ENCODE data around the gene MAPKBP1.

DNA sequence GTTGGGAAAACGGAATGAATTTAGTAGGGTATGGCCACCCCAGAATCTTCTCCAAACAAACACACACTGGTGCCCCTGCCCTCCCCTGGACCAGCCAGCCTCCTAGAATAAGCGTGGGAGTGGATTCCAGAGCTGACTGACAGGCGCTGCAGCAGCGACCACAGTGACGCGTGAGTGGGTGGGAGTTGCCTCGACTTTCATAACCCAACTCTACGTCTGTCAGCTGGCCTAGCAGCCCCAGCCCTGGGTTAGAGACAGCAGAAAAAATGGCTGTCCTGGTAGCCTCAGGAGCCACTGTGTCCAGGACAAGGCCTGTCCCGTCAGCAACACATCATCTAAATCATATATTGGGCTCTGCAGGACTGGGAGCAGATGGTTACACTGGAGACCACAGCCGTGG, 74.3 kb downstream of the MAPKBP1 start:
- TF ChIP-seq SP1 (IDR thresholded peaks at IDR 0.05) (no peak), ELF4 (IDR thresholded peaks at IDR 0.05) (no peak), ARNT (IDR thresholded peaks at IDR 0.05) (no peak), FOXM1 (IDR thresholded peaks at IDR 0.05; ENCODE audit: borderline replicate concordance) (no peak), ZNF384 (IDR thresholded peaks at IDR 0.05) (no peak), SUZ12 (IDR thresholded peaks at IDR 0.05) (no peak), FOXA1 (IDR thresholded peaks at IDR 0.05) (no peak), BHLHE40 (IDR thresholded peaks at IDR 0.05; ENCODE audit: borderline replicate concordance) (no peak), TARDBP (IDR thresholded peaks at IDR 0.05) (no peak), HDGF (IDR thresholded peaks at IDR 0.05; ENCODE audit: borderline replicate concordance) (no peak), NFRKB (IDR thresholded peaks at IDR 0.05) (no peak)
- TF ChIP-seq, protein P1, sequence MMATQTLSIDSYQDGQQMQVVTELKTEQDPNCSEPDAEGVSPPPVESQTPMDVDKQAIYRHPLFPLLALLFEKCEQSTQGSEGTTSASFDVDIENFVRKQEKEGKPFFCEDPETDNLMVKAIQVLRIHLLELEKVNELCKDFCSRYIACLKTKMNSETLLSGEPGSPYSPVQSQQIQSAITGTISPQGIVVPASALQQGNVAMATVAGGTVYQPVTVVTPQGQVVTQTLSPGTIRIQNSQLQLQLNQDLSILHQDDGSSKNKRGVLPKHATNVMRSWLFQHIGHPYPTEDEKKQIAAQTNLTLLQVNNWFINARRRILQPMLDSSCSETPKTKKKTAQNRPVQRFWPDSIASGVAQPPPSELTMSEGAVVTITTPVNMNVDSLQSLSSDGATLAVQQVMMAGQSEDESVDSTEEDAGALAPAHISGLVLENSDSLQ (IDR thresholded peaks at IDR 0.05): no peak

Data from HEK293T (cell line).